Central memory CD4-positive, alpha-beta T cell (primary cell): ENCODE data around the gene NPY4R.
"Not testable (repeated sequence)": the region's sequence is repeated elsewhere in the genome, so short reads cannot be mapped to it uniquely, and the experiment has no call there.

Source experiments
- DNase-seq: peaks from one replicate; pipeline ENCODE4 v3.0.0; 2022
- total RNA-seq, 3 experiments: gene quantifications; one replicate each; lab custom pipeline; 2026; lab: John Stamatoyannopoulos, UW

NPY4R gene
- total RNA-seq = 0 reads per million in 3 experiments

GRCh38 chr10:46465765-46466164, at the start of gene NPY4R:
NPY4R (minus strand) TSS chr10:46465958; CDS start chr10:46462635, 3,323 bp downstream.
- not testable (repeated sequence) for DNase-seq

DNA sequence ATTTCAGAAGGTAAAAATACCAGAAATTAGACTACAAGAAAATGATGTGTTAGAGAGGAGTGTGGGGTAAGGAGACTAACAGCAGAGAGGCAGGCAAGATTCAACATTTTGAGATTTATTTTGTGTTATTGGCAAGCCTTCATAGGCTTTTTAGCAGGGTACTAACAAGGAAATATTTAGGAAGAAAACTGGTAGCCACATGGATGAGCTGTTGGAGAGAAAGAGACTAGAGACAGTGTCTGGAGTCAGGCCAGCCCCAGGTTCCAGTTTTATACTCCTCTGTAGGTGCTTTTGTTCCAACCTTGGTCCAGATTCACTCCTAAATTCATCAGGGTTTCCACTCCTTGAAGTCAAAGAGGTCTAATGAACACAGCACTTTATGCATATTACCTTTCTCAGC, 49.6 kb upstream of the NPY4R start:
- DNase-seq = no peak

DNA sequence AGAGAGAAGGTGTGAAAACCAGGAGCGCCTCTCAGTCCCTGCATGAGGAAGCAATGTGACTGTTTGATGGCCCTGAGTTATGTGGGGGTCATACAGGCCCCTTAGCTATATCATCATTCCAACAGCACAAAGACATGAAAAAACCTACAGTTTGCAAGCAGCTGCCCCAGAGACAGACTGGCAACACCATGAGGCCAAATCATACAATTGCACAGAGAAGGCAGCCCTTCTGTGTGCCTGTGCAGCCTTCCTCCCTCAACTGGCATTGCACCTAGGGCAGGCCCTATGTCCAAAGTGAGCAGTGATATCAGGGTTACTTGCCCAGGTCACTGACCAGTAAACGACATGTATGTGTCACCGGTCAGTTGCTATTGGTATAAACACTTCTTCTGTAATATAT, 49.1 kb upstream of the NPY4R start:
- DNase-seq = no peak

DNA sequence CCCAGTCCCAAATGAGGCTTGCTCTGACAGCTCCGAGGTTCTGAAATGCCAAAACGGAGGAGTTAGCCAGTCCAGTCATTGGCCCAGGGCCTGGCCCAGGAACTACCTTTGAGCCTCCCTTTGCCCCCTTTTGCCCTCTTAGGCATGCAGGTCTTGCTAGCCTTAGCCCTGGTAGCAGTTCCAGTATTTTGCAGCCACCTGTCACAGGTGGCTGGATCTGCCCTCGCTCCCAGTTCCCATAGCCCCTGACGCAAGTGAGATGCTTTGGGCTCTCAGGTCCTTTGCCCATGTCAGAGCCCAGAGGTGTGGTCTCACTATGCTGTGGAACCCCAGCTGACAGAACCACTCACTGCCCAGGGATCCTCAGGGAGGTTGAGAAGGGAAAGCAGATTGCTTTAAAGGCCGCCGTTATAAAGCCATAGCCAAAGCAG, 48.7 kb upstream of the NPY4R start:
- no peak for DNase-seq

DNA sequence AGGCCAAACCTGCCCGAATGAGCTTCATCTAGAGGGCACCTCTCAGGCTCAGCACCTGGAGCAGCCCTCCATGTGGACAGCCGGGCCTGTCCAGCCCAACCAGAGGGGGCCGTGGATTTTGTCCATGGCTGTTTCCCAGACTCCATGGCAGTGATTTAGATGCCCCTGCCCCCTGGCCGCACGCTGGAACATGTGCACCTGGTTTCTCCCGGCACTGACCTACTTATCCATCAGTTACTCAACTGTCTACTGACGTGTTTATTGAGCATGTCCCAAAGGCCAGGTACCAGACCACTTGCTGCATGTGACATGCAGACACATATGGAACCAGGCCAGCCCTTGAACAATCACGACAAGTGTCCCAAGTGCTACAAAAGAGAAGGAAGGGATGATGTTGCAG, 47.6 kb upstream of the NPY4R start:
- not testable (repeated sequence) for DNase-seq

- not testable (repeated sequence) for DNase-seq
Measured at GRCh38 chr10:46512725-46513124, 47.0 kb upstream of the NPY4R start.

DNA sequence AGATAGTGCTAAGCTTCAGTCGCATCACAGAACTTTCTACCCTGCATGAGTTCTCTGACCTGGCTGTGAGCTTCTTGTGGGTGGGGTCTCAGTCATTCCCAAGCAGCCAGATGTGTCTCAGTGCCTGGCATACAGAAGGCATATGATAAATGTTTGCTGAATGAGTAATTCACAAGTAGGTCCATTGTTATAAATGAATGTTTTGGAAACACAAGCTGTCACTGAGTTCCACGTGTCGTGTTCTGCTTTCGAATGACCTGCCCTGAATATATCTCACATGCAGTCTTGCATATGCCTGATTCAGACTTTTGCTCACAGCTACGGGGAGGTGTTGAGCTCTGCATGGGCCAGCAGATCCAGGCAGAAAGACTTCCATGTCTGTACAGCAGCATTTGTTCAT, 46.2 kb upstream of the NPY4R start:
- DNase-seq = not testable (repeated sequence)

DNA sequence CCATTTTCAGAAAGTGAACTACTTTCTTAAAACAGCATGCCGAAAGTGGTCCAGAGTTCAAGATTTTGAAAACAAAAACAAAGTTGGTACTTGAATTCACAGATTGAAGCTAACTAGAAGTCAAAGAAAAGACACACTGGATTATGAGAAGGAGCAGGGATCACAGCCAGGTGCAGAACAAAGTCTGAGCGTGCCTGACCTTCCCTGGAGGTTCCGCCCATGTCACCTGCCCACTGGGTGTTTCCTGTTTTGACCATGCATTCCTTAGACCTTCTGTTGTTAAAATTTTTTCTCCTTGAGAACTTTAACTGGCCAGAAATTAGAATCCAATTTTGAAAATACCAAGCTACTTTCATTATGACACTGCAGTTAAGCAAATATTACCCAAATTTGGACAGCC, 34.2 kb upstream of the NPY4R start:
- DNase-seq = not testable (repeated sequence)

- not testable (repeated sequence) for DNase-seq
Measured at GRCh38 chr10:46498985-46499703, 33.4 kb upstream of the NPY4R start.

DNA sequence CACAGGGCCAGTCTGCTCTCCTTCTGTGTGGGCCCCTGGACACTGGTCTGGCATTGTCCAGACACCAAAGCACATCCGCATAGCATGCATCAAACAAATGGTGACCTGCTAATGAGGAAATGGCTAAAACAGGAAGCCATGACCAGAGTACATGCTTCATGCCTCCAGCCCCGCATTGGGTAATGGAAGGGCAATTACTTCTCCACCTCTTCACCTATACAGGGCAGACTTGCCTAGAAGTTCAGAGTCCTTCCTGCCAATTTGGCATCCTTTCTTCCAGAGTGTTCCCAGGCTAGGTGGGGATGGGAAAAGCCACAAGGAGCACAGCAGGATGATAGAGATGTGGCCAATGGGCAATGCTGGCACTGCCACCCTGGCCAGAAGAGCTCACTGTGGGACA, 32.1 kb upstream of the NPY4R start:
- DNase-seq = not testable (repeated sequence)

GRCh38 chr10:46497401-46497800, 31.6 kb upstream of the NPY4R start:
- not testable (repeated sequence) for DNase-seq

- DNase-seq = not testable (repeated sequence)
Measured at GRCh38 chr10:46491364-46492114, 25.8 kb upstream of the NPY4R start.

- DNase-seq = not testable (repeated sequence)
Measured at GRCh38 chr10:46490285-46490684, 24.5 kb upstream of the NPY4R start.

- DNase-seq = not testable (repeated sequence)
Measured at GRCh38 chr10:46486459-46486858, 20.7 kb upstream of the NPY4R start.

- not testable (repeated sequence) for DNase-seq
Measured at GRCh38 chr10:46474746-46475320, 9.1 kb upstream of the NPY4R start.

DNA sequence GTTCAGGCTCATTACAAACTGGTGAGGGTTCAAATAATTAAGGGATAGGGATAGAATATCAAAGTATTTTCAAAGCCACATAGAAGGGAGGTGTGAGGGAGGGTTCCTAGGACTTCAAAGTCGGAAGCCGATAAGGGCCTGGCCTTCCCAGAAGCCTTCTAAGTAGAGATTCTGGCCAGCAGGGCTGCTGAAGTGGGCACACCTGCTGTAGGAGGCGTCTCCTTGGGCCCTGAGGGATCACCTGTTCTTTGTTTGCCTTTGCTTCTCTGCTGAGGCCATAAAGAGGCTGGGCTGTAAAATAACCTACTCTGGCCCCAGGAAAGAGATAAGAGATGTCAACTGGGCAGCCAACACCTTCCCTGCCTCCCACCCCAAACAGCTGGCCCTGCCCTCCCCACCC, 8.0 kb upstream of the NPY4R start:
- DNase-seq = not testable (repeated sequence)

- DNase-seq = not testable (repeated sequence)
Measured at GRCh38 chr10:46470134-46470533, 4.4 kb upstream of the NPY4R start.

- DNase-seq = not testable (repeated sequence)
Measured at GRCh38 chr10:46468119-46468809, 2.5 kb upstream of the NPY4R start.

DNA sequence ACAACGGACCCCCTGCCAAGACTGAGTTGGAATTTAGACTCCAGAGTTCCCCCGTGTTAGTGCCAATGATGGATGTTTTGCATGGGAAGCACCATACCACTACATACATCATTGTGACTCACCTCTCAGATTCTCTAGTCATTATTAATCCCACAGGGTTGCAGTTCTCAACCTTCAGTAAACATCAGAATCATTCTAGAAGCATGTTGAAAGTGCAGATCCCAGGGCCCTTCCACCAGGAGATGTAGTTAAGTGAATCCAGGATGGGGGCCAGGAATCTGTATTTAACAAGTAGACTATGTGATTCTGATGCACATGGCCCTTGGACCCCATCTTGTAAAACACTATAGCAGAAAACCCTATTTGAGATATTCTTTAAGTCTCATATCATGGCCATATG, 2.1 kb downstream of the NPY4R start:
- not testable (repeated sequence) for DNase-seq

DNA sequence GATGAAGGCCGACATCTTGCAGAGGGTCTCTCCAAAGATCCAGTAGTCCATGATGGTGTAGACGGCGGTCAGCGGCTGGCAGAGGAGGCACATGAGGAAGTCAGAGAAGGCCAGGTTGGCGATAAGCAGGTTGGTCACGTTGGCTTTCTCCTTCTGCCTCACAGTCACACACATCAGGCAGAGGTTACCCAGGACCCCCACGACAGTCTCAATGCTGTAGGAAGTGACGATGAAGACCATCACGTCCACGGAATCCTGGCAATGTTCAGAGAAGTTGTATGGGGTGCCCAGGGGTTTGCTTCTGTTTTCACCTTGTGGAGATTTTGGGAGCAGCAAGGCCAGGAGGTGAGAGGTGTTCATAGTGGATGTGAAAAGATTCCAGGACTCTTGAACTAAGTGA, 3.5 kb downstream of the NPY4R start:
- DNase-seq = not testable (repeated sequence)

DNA sequence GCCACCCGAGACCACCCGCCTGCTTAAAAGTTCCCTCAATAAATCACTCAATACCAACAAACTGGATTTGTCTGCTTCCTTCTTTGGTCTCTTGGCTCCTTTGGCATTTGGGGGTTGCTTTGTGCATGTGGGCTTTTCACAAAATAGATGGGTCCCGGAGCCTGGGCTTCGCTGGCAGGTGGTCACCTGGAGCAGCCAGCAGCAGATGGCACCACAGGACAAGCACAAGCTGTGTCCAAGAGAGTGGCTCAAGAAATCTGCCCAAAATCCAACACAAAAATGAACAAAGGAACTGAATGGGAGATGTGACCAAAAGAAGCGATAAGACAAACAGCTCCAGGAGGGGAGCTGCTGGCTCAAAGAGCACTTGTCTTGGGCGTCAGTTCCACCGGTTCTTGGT, 6.2 kb downstream of the NPY4R start:
- not testable (repeated sequence) for DNase-seq

GRCh38 chr10:46457071-46457470, 8.7 kb downstream of the NPY4R start:
- not testable (repeated sequence) for DNase-seq

GRCh38 chr10:46455992-46456391, 9.8 kb downstream of the NPY4R start:
- DNase-seq = not testable (repeated sequence)
